H1 (cell line): ENCODE data around the gene PARM1. TPM values are rescaled to one million over a fixed set of nuclear protein-coding genes. Genes with fewer than 3 reads are reported as not detected.

Experiments
- CTCF ChIA-PET: fragments of 300-600 bp; sonication (Branson Sonifier 250); formaldehyde crosslinking; loops from one replicate; lab custom pipeline; 2021; ENCODE audit not compliant: partially characterized antibody; lab: Charles Lee
- POLR2A ChIA-PET: fragments of 300-600 bp; sonication (Branson Sonifier 250); formaldehyde crosslinking; loops from one replicate; lab custom pipeline; 2021; ENCODE audit warnings: inconsistent platforms; ENCODE audit not compliant: partially characterized antibody; lab: Charles Lee
- DNase-seq, 2 experiments: peaks; one replicate each; pipeline versions ENCODE4 v3.0.0 to v3.0.0-alpha.2; 2010 to 2022; ENCODE audit warnings: low spot score in 2 of 2, low read depth in 1 of 2, mixed read lengths in 1 of 2
- FAIRE-seq: peaks from 2 replicates; lab custom pipeline; 2011; peaks lifted over from hg19 to GRCh38; lab: Jason Lieb, UNC
- H2AFZ ChIP-seq: 2 replicates; pipeline ENCODE4 v1.8.1; 2012; ENCODE audit warnings: low read length, inconsistent platforms
- H2AK5ac ChIP-seq: 2 replicates; pipeline ENCODE4 v1.6.1; 2013; ENCODE audit warnings: low read depth, low read length
- H2BK120ac ChIP-seq: replicated peaks from 2 replicates; pipeline ENCODE3; 2013; ENCODE audit warnings: low read depth, low read length, inconsistent platforms
- H2BK12ac ChIP-seq: 2 replicates; pipeline ENCODE4 v1.6.1; 2013; ENCODE audit warnings: low read depth, low read length
- H2BK15ac ChIP-seq: 2 replicates; pipeline ENCODE4 v1.6.1; 2013; ENCODE audit warnings: low read length
- H2BK20ac ChIP-seq: 2 replicates; pipeline ENCODE4 v1.6.1; 2013; ENCODE audit warnings: low read length
- H2BK5ac ChIP-seq: 2 replicates; pipeline ENCODE4 v1.6.1; 2013; ENCODE audit warnings: low read depth, low read length
- H3K14ac ChIP-seq: 2 replicates; pipeline ENCODE4 v1.6.1; 2013; ENCODE audit warnings: inconsistent platforms; ENCODE audit not compliant: insufficient read length
- H3K18ac ChIP-seq: 2 replicates; pipeline ENCODE4 v1.6.1; 2013; ENCODE audit warnings: low read length; ENCODE audit errors: extremely low read depth
- H3K23ac ChIP-seq: 2 replicates; pipeline ENCODE4 v1.6.1; 2013; ENCODE audit warnings: inconsistent platforms; ENCODE audit not compliant: insufficient read length
- H3K23me2 ChIP-seq: 2 replicates; pipeline ENCODE4 v1.6.1; 2013; ENCODE audit warnings: low read depth, low read length
- H3K27ac ChIP-seq: 2 replicates; pipeline ENCODE4 v1.6.1; 2011; ENCODE audit warnings: low read depth, low read length, inconsistent platforms
- H3K27me3 ChIP-seq, 4 experiments: replicated peaks in 1 of 4; 1 replicate in 1 of 4; 2 replicates in 3 of 4; pipeline versions ENCODE4 v1.6.1 to v1.8.1; 2011 to 2013; ENCODE audit warnings: low read length in 3 of 4, mild to moderate bottlenecking in 3 of 4, inconsistent platforms in 2 of 4, mixed read lengths in 2 of 4, moderate library complexity in 1 of 4; ENCODE audit not compliant: control insufficient read depth in 3 of 4, insufficient read depth in 3 of 4; ENCODE audit errors: extremely low read depth in 1 of 4
- H3K36me3 ChIP-seq, 4 experiments: 2 replicates each; pipeline versions ENCODE4 v1.6.1 to v1.8.1; 2011 to 2013; ENCODE audit warnings: mild to moderate bottlenecking in 4 of 4, low read length in 3 of 4, moderate library complexity in 2 of 4, control low read depth in 1 of 4, inconsistent platforms in 1 of 4; ENCODE audit not compliant: insufficient read depth in 4 of 4, control insufficient read depth in 2 of 4
- H3K4ac ChIP-seq: replicated peaks from 2 replicates; pipeline ENCODE3; 2013; ENCODE audit warnings: low read length, low read depth, mixed read lengths, inconsistent platforms; ENCODE audit not compliant: insufficient read length
- H3K4me1 ChIP-seq, 4 experiments: replicated peaks in 1 of 4; 1 replicate in 1 of 4; 2 replicates in 3 of 4; pipeline versions ENCODE4 v1.6.1 to v1.8.1; 2011 to 2013; ENCODE audit warnings: low read length in 3 of 4, inconsistent platforms in 2 of 4, mixed read lengths in 1 of 4; ENCODE audit not compliant: insufficient read depth in 4 of 4, control insufficient read depth in 3 of 4
- H3K4me2 ChIP-seq, 2 experiments: 2 replicates each; pipeline versions ENCODE4 v1.6.1 to v1.8.1; 2011 to 2013; ENCODE audit warnings: low read depth in 2 of 2, low read length in 2 of 2, control low read depth in 1 of 2, inconsistent platforms in 1 of 2, mild to moderate bottlenecking in 1 of 2; ENCODE audit not compliant: insufficient read depth in 1 of 2
- H3K4me3 ChIP-seq, 4 experiments: fragments of 200-600, 300-600 bp in 1 of 4; sonication (generic), shearing (Covaris generic), sonication (Bioruptor Twin) in 1 of 4; 2 replicates each; pipeline versions ENCODE4 v1.5.1 to v1.8.1; 2011 to 2016; ENCODE audit warnings: low read length in 4 of 4, low read depth in 3 of 4, control low read depth in 2 of 4, inconsistent platforms in 2 of 4, mild to moderate bottlenecking in 2 of 4, mixed read lengths in 1 of 4, moderate library complexity in 1 of 4; ENCODE audit not compliant: insufficient read depth in 2 of 4; ENCODE audit errors: extremely low read depth in 1 of 4
- H3K56ac ChIP-seq: replicated peaks from 2 replicates; pipeline ENCODE3; 2013; ENCODE audit warnings: low read depth, mild to moderate bottlenecking, mixed read lengths, low read length, inconsistent platforms; ENCODE audit not compliant: insufficient read length
- H3K79me1 ChIP-seq: 2 replicates; pipeline ENCODE4 v1.6.1; 2013; ENCODE audit warnings: low read depth, low read length, control low read depth
- H3K79me2 ChIP-seq, 2 experiments: 2 replicates each; pipeline versions ENCODE4 v1.6.1 to v1.8.1; 2012 to 2013; ENCODE audit warnings: low read length in 2 of 2, mild to moderate bottlenecking in 2 of 2, inconsistent platforms in 1 of 2; ENCODE audit not compliant: insufficient read depth in 2 of 2, control insufficient read depth in 1 of 2
- H3K9ac ChIP-seq, 4 experiments: replicated peaks in 1 of 4; 1 replicate in 1 of 4; 2 replicates in 3 of 4; pipeline versions ENCODE4 v1.6.1 to v1.8.1; 2011 to 2013; ENCODE audit warnings: low read depth in 3 of 4, low read length in 3 of 4, control low read depth in 2 of 4, mild to moderate bottlenecking in 2 of 4, moderate library complexity in 2 of 4, inconsistent platforms in 1 of 4; ENCODE audit errors: extremely low read depth in 1 of 4
- H3K9me3 ChIP-seq, 2 experiments: 2 replicates each; pipeline versions ENCODE4 v1.6.1 to v1.8.1; 2012 to 2013; ENCODE audit warnings: mild to moderate bottlenecking in 2 of 2, moderate library complexity in 2 of 2, control low read depth in 1 of 2, inconsistent platforms in 1 of 2, low read depth in 1 of 2, low read length in 1 of 2, mixed read lengths in 1 of 2; ENCODE audit not compliant: insufficient read depth in 2 of 2
- H4K20me1 ChIP-seq, 2 experiments: replicated peaks in 1 of 2; 2 replicates each; pipeline versions ENCODE3 to v1.8.1; 2011 to 2013; ENCODE audit warnings: inconsistent platforms in 2 of 2, low read length in 2 of 2, mild to moderate bottlenecking in 1 of 2; ENCODE audit not compliant: insufficient read depth in 2 of 2, control insufficient read depth in 1 of 2
- H4K5ac ChIP-seq: 2 replicates; pipeline ENCODE4 v1.6.1; 2013; ENCODE audit warnings: low read length, low read depth, mixed read lengths, inconsistent platforms; ENCODE audit not compliant: insufficient read length
- H4K8ac ChIP-seq: 2 replicates; pipeline ENCODE4 v1.8.0; 2013; ENCODE audit warnings: mild to moderate bottlenecking, moderate library complexity, low read length, inconsistent platforms; ENCODE audit not compliant: insufficient read depth; ENCODE audit errors: extremely low read depth
- H4K91ac ChIP-seq: replicated peaks from 2 replicates; pipeline ENCODE3; 2013; ENCODE audit warnings: low read length, mixed read lengths, inconsistent platforms; ENCODE audit not compliant: insufficient read length
- BCL11A ChIP-seq, 2 experiments: IDR thresholded peaks; one replicate each; pipeline ENCODE4 v1.6.1; 2011; ENCODE audit warnings: low read depth in 2 of 2, low read length in 2 of 2, mild to moderate bottlenecking in 2 of 2
- CHD1 ChIP-seq: IDR thresholded peaks from 2 replicates; pipeline ENCODE4 v1.6.1; 2012; ENCODE audit warnings: low read depth, low read length, improper control_type of control experiment
- EGR1 ChIP-seq: IDR thresholded peaks from 2 replicates; pipeline ENCODE4 v1.6.1; 2011; ENCODE audit warnings: low read depth, low read length, borderline replicate concordance
- HDAC6 ChIP-seq: IDR thresholded peaks from one replicate; pipeline ENCODE4 v1.7.1; 2012; ENCODE audit warnings: low read depth, mild to moderate bottlenecking, inconsistent platforms, low read length, moderate library complexity
- JUND ChIP-seq: IDR thresholded peaks from 2 replicates; pipeline ENCODE4 v1.6.1; 2011; ENCODE audit warnings: mild to moderate bottlenecking, improper control_type of control experiment, low read length
- SIN3A ChIP-seq, 2 experiments: IDR thresholded peaks in 1 of 2; conservative IDR thresholded peaks in 1 of 2; 2 replicates each; pipeline ENCODE4 v1.6.1; 2011 to 2012; ENCODE audit warnings: low read length in 2 of 2, improper control_type of control experiment in 1 of 2, low read depth in 1 of 2, mild to moderate bottlenecking in 1 of 2
- TEAD4 ChIP-seq: IDR thresholded peaks from 2 replicates; pipeline ENCODE4 v1.6.1; 2012; ENCODE audit warnings: low read depth, low read length, inconsistent platforms, mixed read lengths
- WGBS, 2 experiments: shearing (Covaris generic) in 1 of 2; methylation state at CpG; one replicate each; pipeline versions ENCODE4 v1.1.6 to v1.1.7; 2013 to 2015; ENCODE audit warnings: low lambda C conversion rate in 2 of 2, mixed read lengths in 2 of 2, inconsistent platforms in 1 of 2, low coverage in 1 of 2, missing lambda C conversion rate in 1 of 2; ENCODE audit not compliant: insufficient replicate concordance in 2 of 2, insufficient coverage in 1 of 2, insufficient read length in 1 of 2; ENCODE audit errors: extremely low coverage in 1 of 2, missing lambda C conversion rate in 1 of 2; 5-methylcytosine and 5-hydroxymethylcytosine counted together
- polyA plus RNA-seq, 7 experiments: library from polyadenylated mRNA; depleted of rRNA in 3 of 7; stranded (reverse) in 5 of 7; unstranded in 2 of 7; fragments of >200 nt in 5 of 7; fragments of 200-250 nt in 2 of 7; gene quantifications; 1 replicate in 5 of 7; 2 replicates in 1 of 7; 4 replicates in 1 of 7; pipeline versions ENCODE4 v1.2.1 to v1.2.3, GENCODE V29; 2011 to 2013; ENCODE audit warnings: missing spikeins in 2 of 7, mixed read lengths in 2 of 7
- total RNA-seq: library from RNA; stranded (reverse); fragmentation: NEBNext Ultra II Directional; extraction: Animal tissue kit (Norgen Biotek cat#: 25700); gene quantifications from 2 replicates; pipeline ENCODE4 v1.2.1, GENCODE V29; 2021
- TF ChIP-seq, protein P1 (sequence below): IDR thresholded peaks from 2 replicates; pipeline ENCODE4 v1.6.1; 2012; ENCODE audit warnings: inconsistent platforms

Gene PARM1
- total and polyA plus RNA-seq, 2 of the 8 experiments (the other 6 are each of a cell fraction or from before 2014, with no cell fraction given), result 2.0 to 5.3 TPM

DNA sequence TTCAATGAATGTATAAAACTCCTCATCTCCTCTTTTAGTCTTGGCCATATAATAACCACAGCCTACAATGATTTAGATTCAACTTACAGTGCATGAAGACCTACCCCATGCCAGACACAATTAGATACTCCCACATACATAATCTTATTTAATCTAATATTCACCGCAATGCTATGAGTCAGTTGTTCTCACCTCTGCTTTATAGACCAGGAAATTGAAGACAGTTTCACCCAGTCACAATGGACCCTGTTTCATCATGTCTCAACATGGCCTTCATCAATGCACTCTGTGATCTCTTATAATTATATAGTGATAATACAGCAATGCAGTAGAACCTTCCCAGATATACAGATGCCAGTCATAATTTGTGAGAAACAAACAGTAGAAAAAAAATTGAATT, 148.6 kb downstream of the PARM1 start:
- Histone ChIP-seq H4K5ac (no peak overlapping the region), H3K4ac (no peak overlapping the region), H3K9me3 (no peaks in the 10 kb centered on the region), H3K79me2 (no peaks in the 10 kb centered on the region), H4K91ac (no peak overlapping the region), H3K27ac (no peak overlapping the region), H2BK120ac (no peak overlapping the region), H2BK5ac (no peak overlapping the region), H3K4me1 (no peaks in the 10 kb centered on the region), H2AFZ (no peak overlapping the region), H3K4me2 (no peak overlapping the region), H3K79me1 (no peaks in the 10 kb centered on the region), H2AK5ac (no peak overlapping the region), H3K23ac (no peak overlapping the region), H4K8ac (no peak overlapping the region), H3K9ac (no peak overlapping the region), H2BK20ac (no peak overlapping the region), H3K4me3 (no peak overlapping the region), H3K18ac (no peak overlapping the region), H3K14ac (no peak overlapping the region), H4K20me1 (no peaks in the 10 kb centered on the region), H3K27me3 (no peaks in the 10 kb centered on the region), H3K56ac (no peak overlapping the region), H3K23me2 (peaks cover 1% of the 10 kb centered on the region; the same call in 1 of the 2 replicates), H2BK15ac (no peak overlapping the region), H2BK12ac (no peak overlapping the region), H3K36me3 (no peaks in the 10 kb centered on the region)
- ChIA-PET CTCF (no interaction called here), POLR2A (no interaction called here)
- 92% methylated on average over 1 of the region's 1 CpG; no CpG with 5 or more reads in 1 of the 2 experiments for WGBS, 2 experiments
- DNase-seq (no peak), FAIRE-seq (no peak)
- no peak for TF ChIP-seq SIN3A (conservative IDR thresholded peaks at IDR 0.05 in 1 of 2, IDR thresholded peaks at IDR 0.05 in 1 of 2; ENCODE audit: low read depth in 1 of 2, low read length in 2 of 2)
- TF ChIP-seq JUND, result no peak
- no peak for TF ChIP-seq CHD1
- TF ChIP-seq EGR1, result no peak
- TF ChIP-seq, protein P1, sequence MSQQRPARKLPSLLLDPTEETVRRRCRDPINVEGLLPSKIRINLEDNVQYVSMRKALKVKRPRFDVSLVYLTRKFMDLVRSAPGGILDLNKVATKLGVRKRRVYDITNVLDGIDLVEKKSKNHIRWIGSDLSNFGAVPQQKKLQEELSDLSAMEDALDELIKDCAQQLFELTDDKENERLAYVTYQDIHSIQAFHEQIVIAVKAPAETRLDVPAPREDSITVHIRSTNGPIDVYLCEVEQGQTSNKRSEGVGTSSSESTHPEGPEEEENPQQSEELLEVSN, result no peak
- TF ChIP-seq TEAD4, result no peak
- TF ChIP-seq BCL11A (IDR thresholded peaks at IDR 0.05; ENCODE audit: low read depth in 2 of 2, low read length in 2 of 2), result no peak
- no peak for TF ChIP-seq HDAC6
